Smooth muscle cell (in vitro differentiated cells): Measurements from ENCODE around the gene AP1B1. TPM values are rescaled to one million over a fixed set of nuclear protein-coding genes. Genes with fewer than 3 reads are reported as not detected.

Experiments used
- DNase-seq: peaks from one replicate; lab custom pipeline; 2025; ENCODE audit not compliant: unreplicated experiment; lab: John Stamatoyannopoulos, UW
- H2AFZ ChIP-seq: fragments of 200-600 bp; sonication (generic); 2 replicates; pipeline ENCODE4 v1.6.0; 2016; ENCODE audit warnings: antibody characterized with exemption, low read depth, mild to moderate bottlenecking
- H3F3A ChIP-seq: fragments of 200-600 bp; sonication (generic); 2 replicates; pipeline ENCODE4 v1.6.0; 2017; ENCODE audit warnings: antibody characterized with exemption, low read depth
- H3K27ac ChIP-seq: fragments of 200-600 bp; sonication (generic); 2 replicates; pipeline ENCODE4 v1.5.1; 2016; ENCODE audit warnings: low read depth, mild to moderate bottlenecking
- H3K27me3 ChIP-seq: fragments of 200-600 bp; sonication (generic); 2 replicates; pipeline ENCODE4 v1.6.1; 2016; ENCODE audit warnings: low read depth, mild to moderate bottlenecking
- H3K36me3 ChIP-seq: fragments of 200-600 bp; sonication (generic); 2 replicates; pipeline ENCODE4 v1.5.1; 2016; ENCODE audit warnings: low read depth
- H3K4me1 ChIP-seq: fragments of 200-600 bp; sonication (generic); 2 replicates; pipeline ENCODE4 v1.5.1; 2016; ENCODE audit warnings: low read depth
- H3K4me2 ChIP-seq: fragments of 200-600 bp; sonication (generic); 2 replicates; pipeline ENCODE4 v1.6.0; 2016; ENCODE audit warnings: mild to moderate bottlenecking
- H3K4me3 ChIP-seq: fragments of 200-600 bp; sonication (generic); 2 replicates; pipeline ENCODE4 v1.5.1; 2016; ENCODE audit warnings: mild to moderate bottlenecking
- H3K79me2 ChIP-seq: fragments of 200-600 bp; sonication (generic); 2 replicates; pipeline ENCODE4 v1.6.0; 2016; ENCODE audit warnings: low read depth, mild to moderate bottlenecking
- H3K9ac ChIP-seq: fragments of 200-600 bp; sonication (generic); 2 replicates; pipeline ENCODE4 v1.6.0; 2016; ENCODE audit warnings: low read depth
- H3K9me3 ChIP-seq: fragments of 200-600 bp; sonication (generic); replicated peaks from 2 replicates; pipeline ENCODE4 v1.5.1; 2016; ENCODE audit warnings: low read depth
- H4K20me1 ChIP-seq: fragments of 200-600 bp; sonication (generic); 2 replicates; pipeline ENCODE4 v1.6.0; 2016; ENCODE audit warnings: low read depth
- CTCF ChIP-seq: fragments of 200-600 bp; sonication (generic); IDR thresholded peaks from 2 replicates; pipeline ENCODE4 v1.5.1; 2017; ENCODE audit warnings: borderline replicate concordance, mild to moderate bottlenecking, antibody characterized with exemption; ENCODE audit not compliant: insufficient read depth, poor library complexity, severe bottlenecking
- WGBS: methylation state at CpG from one replicate; pipeline ENCODE4 v1.1.7; 2016; ENCODE audit warnings: low lambda C conversion rate; 5-methylcytosine and 5-hydroxymethylcytosine counted together
- polyA plus RNA-seq: library from polyadenylated mRNA; unstranded; fragments of >200 nt; fragmentation: Nextera tagmentation; extraction: Ambion mirVana; gene quantifications from 2 replicates; pipeline ENCODE4 v1.2.1, GENCODE V29; 2016
- total RNA-seq: library from RNA; depleted of rRNA; stranded (reverse); fragments of >200 nt; gene quantifications from 2 replicates; pipeline ENCODE4 v1.2.3, GENCODE V29; 2014

Gene AP1B1
- total and polyA plus RNA-seq, 2 experiments from 2014 or later = 30.3 to 38.5 TPM

GRCh38 chr22:29325356-29325755 lies 63.0 kb downstream of the AP1B1 start:
- Histone ChIP-seq H3K36me3 (no peaks in the 10 kb centered on the region), H4K20me1 (no peaks in the 10 kb centered on the region), H3K27me3 (no peaks in the 10 kb centered on the region), H3K79me2 (no peaks in the 10 kb centered on the region), H2AFZ (no peak overlapping the region), H3K27ac (no peak overlapping the region), H3F3A (no peaks in the 10 kb centered on the region), H3K9ac (no peak overlapping the region), H3K4me3 (no peak overlapping the region), H3K4me2 (no peak overlapping the region), H3K4me1 (no peaks in the 10 kb centered on the region), H3K9me3 (no peaks in the 10 kb centered on the region)
- no peak for TF ChIP-seq CTCF
- WGBS = 82% methylated on average over 8 of the region's 8 CpGs
- DNase-seq = no peak

- Histone ChIP-seq H3K4me1 (no peaks in the 10 kb centered on the region), H3K27me3 (no peaks in the 10 kb centered on the region), H3K4me2 (no peak overlapping the region), H3F3A (no peaks in the 10 kb centered on the region), H4K20me1 (no peaks in the 10 kb centered on the region), H3K79me2 (no peaks in the 10 kb centered on the region), H3K27ac (no peak overlapping the region), H2AFZ (no peak overlapping the region), H3K4me3 (no peak overlapping the region), H3K36me3 (no peaks in the 10 kb centered on the region), H3K9me3 (no peaks in the 10 kb centered on the region), H3K9ac (no peak overlapping the region)
- no peak for TF ChIP-seq CTCF
- DNase-seq = no peak
Measured at GRCh38 chr22:29323641-29324040, 64.7 kb downstream of the AP1B1 start.

- no peaks in the 10 kb centered on the region for H3K4me1 ChIP-seq
- DNase-seq = no peak
- WGBS = 61% methylated on average over 1 of the region's 1 CpG
- H3K9me3 ChIP-seq = no peaks in the 10 kb centered on the region
- no peaks in the 10 kb centered on the region for H3K79me2 ChIP-seq
- H3K27me3 ChIP-seq = peaks cover 14% of the 10 kb centered on the region
- H3K9ac ChIP-seq = no peak overlapping the region
- no peak overlapping the region for H3K27ac ChIP-seq
- H2AFZ ChIP-seq = no peak overlapping the region
- no peak overlapping the region for H3K4me3 ChIP-seq
- no peaks in the 10 kb centered on the region for H4K20me1 ChIP-seq
- H3F3A ChIP-seq = no peaks in the 10 kb centered on the region
- H3K36me3 ChIP-seq = no peaks in the 10 kb centered on the region
- H3K4me2 ChIP-seq = no peak overlapping the region
- no peak for TF ChIP-seq CTCF
Measured at GRCh38 chr22:29320546-29320945, 67.8 kb downstream of the AP1B1 start.

GRCh38 chr22:29319072-29319471 lies 69.3 kb downstream of the AP1B1 start:
- no peak overlapping the region for H3K27ac ChIP-seq
- H3K27me3 ChIP-seq = peaks cover 27% of the 10 kb centered on the region
- no peaks in the 10 kb centered on the region for H3F3A ChIP-seq
- 89% methylated on average over 2 of the region's 2 CpGs for WGBS
- H4K20me1 ChIP-seq = no peaks in the 10 kb centered on the region
- H3K36me3 ChIP-seq = no peaks in the 10 kb centered on the region
- no peaks in the 10 kb centered on the region for H3K9me3 ChIP-seq
- H3K4me1 ChIP-seq = no peaks in the 10 kb centered on the region
- no peak overlapping the region for H2AFZ ChIP-seq
- TF ChIP-seq CTCF = no peak
- no peaks in the 10 kb centered on the region for H3K79me2 ChIP-seq
- DNase-seq = no peak
- H3K9ac ChIP-seq = no peak overlapping the region
- H3K4me3 ChIP-seq = no peak overlapping the region
- no peak overlapping the region for H3K4me2 ChIP-seq
